ENCODE results near the gene PCDHGA9. TPM values are rescaled to one million over a fixed set of nuclear protein-coding genes. Genes with fewer than 3 reads are reported as not detected.

PCDHGA9 gene
- total RNA-seq, 1 donor from 2014 or later = 0.17 TPM

- intact Hi-C loops (cut with micrococcal nuclease) = no loop called here
These were observed 37.0 kb downstream of the PCDHGA9 start for GRCh38 chr5:141439411-141440141.

- intact Hi-C loops (cut with micrococcal nuclease) = no loop called here
These were observed 37.8 kb downstream of the PCDHGA9 start for GRCh38 chr5:141440341-141440740.

- intact Hi-C loops (cut with micrococcal nuclease) = no loop called here
These were observed 39.1 kb downstream of the PCDHGA9 start for GRCh38 chr5:141441571-141442170.

Other genes with a start within 250 kb of the PCDHGA9 start
- gene PCDHB7, start 230.1 kb upstream of the PCDHGA9 start, total RNA-seq = not detected in 2 replicates
- not detected in 2 replicates for gene PCDHB8, start 225.0 kb upstream of the PCDHGA9 start, total RNA-seq
- not detected in 2 replicates for gene PCDHB16, start 220.4 kb upstream of the PCDHGA9 start, total RNA-seq
- gene PCDHB9, start 215.6 kb upstream of the PCDHGA9 start, total RNA-seq = not detected in 2 replicates
- not detected in 2 replicates for gene PCDHB10, start 210.4 kb upstream of the PCDHGA9 start, total RNA-seq
- gene PCDHB11, start 203.2 kb upstream of the PCDHGA9 start, total RNA-seq = not detected in 2 replicates
- not detected in 2 replicates for gene PCDHB12, start 194.1 kb upstream of the PCDHGA9 start, total RNA-seq
- gene PCDHB13, start 188.9 kb upstream of the PCDHGA9 start, total RNA-seq = not detected in 2 replicates
- not detected in 2 replicates for gene PCDHB14, start 179.4 kb upstream of the PCDHGA9 start, total RNA-seq
- gene PCDHB15, start 157.4 kb upstream of the PCDHGA9 start, total RNA-seq = not detected in 2 replicates
- 0.44 and 0.56 TPM in 2 replicates for gene SLC25A2, start 98.7 kb upstream of the PCDHGA9 start, total RNA-seq
- 61.0 and 65.9 TPM in 2 replicates for gene TAF7, start 82.0 kb upstream of the PCDHGA9 start, total RNA-seq
- gene PCDHGA1, start 72.3 kb upstream of the PCDHGA9 start, total RNA-seq = 0.15 and 0.17 TPM in 2 replicates
- gene PCDHGA2, start 64.0 kb upstream of the PCDHGA9 start, total RNA-seq = 0.05 and 0.07 TPM in 2 replicates
- gene PCDHGA3, start 58.9 kb upstream of the PCDHGA9 start, total RNA-seq = 0.07 and 0.34 TPM in 2 replicates
- 0.15 and 0.17 TPM in 2 replicates for gene PCDHGB1, start 52.7 kb upstream of the PCDHGA9 start, total RNA-seq
- 0.74 and 0.98 TPM in 2 replicates for gene PCDHGA4, start 47.8 kb upstream of the PCDHGA9 start, total RNA-seq
- 1.0 and 1.3 TPM in 2 replicates for gene PCDHGB2, start 42.8 kb upstream of the PCDHGA9 start, total RNA-seq
- gene PCDHGA5, start 38.6 kb upstream of the PCDHGA9 start, total RNA-seq = 0.46 and 0.49 TPM in 2 replicates
- 0.88 and 1.3 TPM in 2 replicates for gene PCDHGB3, start 32.5 kb upstream of the PCDHGA9 start, total RNA-seq
- 0.44 and 0.80 TPM in 2 replicates for gene PCDHGA6, start 28.9 kb upstream of the PCDHGA9 start, total RNA-seq
- 0.15 and 0.24 TPM in 2 replicates for gene PCDHGA7, start 20.0 kb upstream of the PCDHGA9 start, total RNA-seq
- gene PCDHGB4, start 15.1 kb upstream of the PCDHGA9 start, total RNA-seq = 0.17 TPM in 2 replicates
- 0.07 and 0.15 TPM in 2 replicates for gene PCDHGA8, start 10.1 kb upstream of the PCDHGA9 start, total RNA-seq
- 0.46 and 0.66 TPM in 2 replicates for gene PCDHGB5, start 4.8 kb upstream of the PCDHGA9 start, total RNA-seq
- gene PCDHGB6, start 5.2 kb downstream of the PCDHGA9 start, total RNA-seq = 0.22 and 0.37 TPM in 2 replicates
- gene PCDHGA10, start 10.2 kb downstream of the PCDHGA9 start, total RNA-seq = 0.20 and 0.27 TPM in 2 replicates
- 0.07 and 0.29 TPM in 2 replicates for gene PCDHGB7, start 14.9 kb downstream of the PCDHGA9 start, total RNA-seq
- gene PCDHGA11, start 18.3 kb downstream of the PCDHGA9 start, total RNA-seq = 0.24 and 0.32 TPM in 2 replicates
- gene PCDHGA12, start 27.7 kb downstream of the PCDHGA9 start, total RNA-seq = 0.12 and 0.20 TPM in 2 replicates
- gene PCDHGC3, start 73.2 kb downstream of the PCDHGA9 start, total RNA-seq = 0.07 TPM in 1 of 2 replicates, not detected in the other
- 0.37 TPM in 1 of 2 replicates, not detected in the other for gene PCDHGC4, start 82.3 kb downstream of the PCDHGA9 start, total RNA-seq
- not detected in 2 replicates for gene PCDHGC5, start 86.3 kb downstream of the PCDHGA9 start, total RNA-seq
- 273 and 283 TPM in 2 replicates for gene DIAPH1, start 216.2 kb downstream of the PCDHGA9 start, total RNA-seq
- gene HDAC3, start 234.1 kb downstream of the PCDHGA9 start, total RNA-seq = 77.6 and 87.0 TPM in 2 replicates
- gene RELL2, start 234.2 kb downstream of the PCDHGA9 start, total RNA-seq = 18.2 and 19.3 TPM in 2 replicates
- gene FCHSD1, start 248.6 kb downstream of the PCDHGA9 start, total RNA-seq = 59.0 and 60.5 TPM in 2 replicates

Data from T-helper 1 cell treated with Interleukin-12 subunit alpha and Interleukin-12 subunit beta and Interleukin-4 antibody, amounts not matched to agents 30 ng/mL and 1 ng/mL, for 36 hours (primary cell).